Measurements from ENCODE around the gene LGALS9B.
"Not testable (repeated sequence)": the region's sequence is repeated elsewhere in the genome, so short reads cannot be mapped to it uniquely, and the experiment has no call there.

DNA sequence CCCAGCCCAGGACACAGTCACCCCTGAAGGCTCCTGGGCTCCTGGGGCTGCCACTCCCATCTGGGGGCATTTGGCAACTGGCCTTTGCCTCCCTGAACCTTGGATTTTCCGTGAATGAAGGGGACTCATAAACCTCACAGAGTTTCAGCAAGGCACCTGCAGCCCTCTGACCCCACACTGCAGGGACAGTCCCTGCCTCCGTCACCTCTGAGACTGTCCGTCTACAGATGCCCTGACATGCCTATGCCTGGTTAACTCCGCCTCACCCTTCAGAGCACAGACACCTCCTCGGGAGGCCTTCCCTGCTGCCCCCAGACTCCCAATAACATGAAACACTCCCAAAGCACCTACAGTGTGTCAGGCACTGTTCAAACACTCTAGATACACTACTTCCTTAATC, 786 bp downstream of the LGALS9B start:
- TF ChIP-seq PPARA (CRISPR knock-in tag; IDR thresholded peaks at IDR 0.05; ENCODE audit: borderline replicate concordance); ZNF8 (CRISPR knock-in tag; IDR thresholded peaks at IDR 0.05): not testable (repeated sequence)
